ENCODE data around the gene FILIP1.

Gene FILIP1

GRCh38 chr6:75493400-75494064 lies at the start of gene FILIP1:
TSS of gene FILIP1 (minus strand) at chr6:75493800. CDS start at chr6:75414972, 78,828 bp downstream.
- DNase-seq: no peak

GRCh38 chr6:75543311-75543710 lies 49.7 kb upstream of the FILIP1 start:
- DNase-seq: no peak

GRCh38 chr6:75539136-75539535 lies 45.5 kb upstream of the FILIP1 start:
- DNase-seq: no peak

GRCh38 chr6:75532521-75532920 lies 38.9 kb upstream of the FILIP1 start:
- no peak for DNase-seq

GRCh38 chr6:75531174-75531573 lies 37.6 kb upstream of the FILIP1 start:
- no peak for DNase-seq

GRCh38 chr6:75530696-75531095 lies 37.1 kb upstream of the FILIP1 start:
- DNase-seq: no peak

GRCh38 chr6:75528423-75528822 lies 34.8 kb upstream of the FILIP1 start:
- no peak for DNase-seq

GRCh38 chr6:75526502-75527127 lies 33.0 kb upstream of the FILIP1 start:
- DNase-seq: peak; percentile 67

- DNase-seq: no peak
These were observed 32.1 kb upstream of the FILIP1 start for GRCh38 chr6:75525682-75526081.

- DNase-seq: no peak
These were observed 30.8 kb upstream of the FILIP1 start for GRCh38 chr6:75524322-75524972.

- DNase-seq: no peak
These were observed 23.2 kb upstream of the FILIP1 start for GRCh38 chr6:75516757-75517156.

GRCh38 chr6:75512591-75512990 lies 19.0 kb upstream of the FILIP1 start:
- DNase-seq: no peak

GRCh38 chr6:75505424-75505823 lies 11.8 kb upstream of the FILIP1 start:
- no peak for DNase-seq

GRCh38 chr6:75504465-75505222 lies 11.0 kb upstream of the FILIP1 start:
- DNase-seq: no peak

GRCh38 chr6:75503291-75503690 lies 9.7 kb upstream of the FILIP1 start:
- DNase-seq: no peak

GRCh38 chr6:75502884-75503283 lies 9.3 kb upstream of the FILIP1 start:
- no peak for DNase-seq

GRCh38 chr6:75501756-75502155 lies 8.2 kb upstream of the FILIP1 start:
- DNase-seq: no peak

- no peak for DNase-seq
These were observed 6.0 kb upstream of the FILIP1 start for GRCh38 chr6:75499640-75500039.

- DNase-seq: no peak
These were observed 5.3 kb upstream of the FILIP1 start for GRCh38 chr6:75498862-75499261.

GRCh38 chr6:75497994-75498393 lies 4.4 kb upstream of the FILIP1 start:
- DNase-seq: no peak

GRCh38 chr6:75495011-75495410 lies 1.4 kb upstream of the FILIP1 start:
- no peak for DNase-seq

GRCh38 chr6:75494290-75494689 lies 690 bp upstream of the FILIP1 start:
- no peak for DNase-seq

- DNase-seq: no peak
These were observed 1.0 kb downstream of the FILIP1 start for GRCh38 chr6:75492386-75493153.

Measured in stimulated activated CD4-positive, alpha-beta T cell treated with anti-CD3 and anti-CD28 coated beads, Interleukin-4, amount 100 ng/mL, for 24 hours (primary cell).